ENCODE data around the gene ZNF44.

GRCh38 chr19:12265921-12266704, 28.6 kb downstream of the ZNF44 start:
- TF ChIP-seq CTCF (IDR thresholded peaks at IDR 0.05): no peak
- no peak for TF ChIP-seq ZFX (IDR thresholded peaks at IDR 0.05; ENCODE audit: borderline replicate concordance)

Data from 22Rv1 (cell line).